GM18868 (cell line): ENCODE measurements around the gene ITPR1.
"Not testable (repeated sequence)": the region's sequence is repeated elsewhere in the genome, so short reads cannot be mapped to it uniquely, and the experiment has no call there.

ENCODE experiments used
- ATAC-seq: cut with Tn5 transposase; IDR thresholded peaks from one replicate; pipeline ENCODE4 v1.9.1; 2021; ENCODE audit warnings: mild to moderate bottlenecking, moderate library complexity; ENCODE audit not compliant: unreplicated experiment

The ITPR1 gene

GRCh38 chr3:4753073-4753691 is 260.0 kb downstream of the ITPR1 start:
- no peak for ATAC-seq

- ATAC-seq: peak; percentile 87
Observed at GRCh38 chr3:4754180-4755086, 261.3 kb downstream of the ITPR1 start.

DNA sequence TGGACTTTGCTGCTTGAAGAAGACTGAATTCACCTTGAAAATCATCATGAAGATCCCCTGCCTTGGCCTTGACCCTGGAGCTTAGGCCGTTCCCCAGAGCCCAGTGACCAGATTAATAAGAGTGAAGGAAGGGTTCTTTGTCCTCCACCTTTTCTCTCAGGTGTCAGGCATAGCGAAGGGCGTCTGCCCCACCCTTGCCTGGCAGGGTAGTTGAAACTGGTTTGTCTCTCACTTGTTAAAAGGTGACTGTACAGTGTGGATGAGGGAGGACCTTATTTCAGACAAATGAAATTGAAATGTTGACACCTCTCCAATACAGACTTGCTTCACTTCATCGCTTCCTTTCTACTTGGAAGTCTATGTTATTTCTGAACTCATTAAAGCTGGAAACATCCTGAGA is 262.4 kb downstream of the ITPR1 start:
- no peak for ATAC-seq

- no peak for ATAC-seq
Observed at GRCh38 chr3:4756057-4756775, 263.1 kb downstream of the ITPR1 start.

- no peak for ATAC-seq
Observed at GRCh38 chr3:4756855-4757574, 263.9 kb downstream of the ITPR1 start.

DNA sequence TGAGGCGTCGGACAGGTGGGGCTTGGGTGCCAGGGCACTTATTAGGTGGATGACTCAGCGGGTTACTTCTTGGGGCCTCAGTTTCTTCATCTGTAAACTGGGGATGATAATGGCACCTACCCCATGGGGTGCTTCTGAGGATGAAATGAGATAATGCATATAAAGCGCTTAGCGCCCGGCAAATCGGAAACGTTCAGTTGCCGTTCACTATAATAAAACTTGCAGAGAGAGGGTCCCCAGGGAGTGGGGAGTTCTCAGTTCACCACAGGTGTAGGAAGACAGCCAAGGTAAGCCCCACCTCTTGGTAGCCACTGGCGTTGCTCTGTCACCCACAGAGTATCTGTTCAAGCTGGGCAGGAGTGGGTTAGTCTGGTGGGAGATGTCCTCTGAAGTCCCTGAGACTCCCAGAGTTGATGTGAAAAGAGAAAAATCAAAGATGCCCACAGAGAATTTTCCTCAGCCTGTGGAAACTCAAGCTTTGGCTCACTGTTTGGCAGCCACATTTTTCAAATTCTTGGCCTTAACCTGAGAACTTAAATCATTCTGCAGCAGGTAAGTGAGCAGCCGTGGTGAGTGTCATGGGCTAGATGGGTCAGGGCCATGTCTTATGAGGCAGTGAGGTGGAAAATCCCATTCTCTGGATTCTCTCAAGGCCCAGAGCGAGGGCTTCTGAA is 264.6 kb downstream of the ITPR1 start:
- ATAC-seq: no peak

- ATAC-seq: no peak
Observed at GRCh38 chr3:4758249-4758860, 265.2 kb downstream of the ITPR1 start.

DNA sequence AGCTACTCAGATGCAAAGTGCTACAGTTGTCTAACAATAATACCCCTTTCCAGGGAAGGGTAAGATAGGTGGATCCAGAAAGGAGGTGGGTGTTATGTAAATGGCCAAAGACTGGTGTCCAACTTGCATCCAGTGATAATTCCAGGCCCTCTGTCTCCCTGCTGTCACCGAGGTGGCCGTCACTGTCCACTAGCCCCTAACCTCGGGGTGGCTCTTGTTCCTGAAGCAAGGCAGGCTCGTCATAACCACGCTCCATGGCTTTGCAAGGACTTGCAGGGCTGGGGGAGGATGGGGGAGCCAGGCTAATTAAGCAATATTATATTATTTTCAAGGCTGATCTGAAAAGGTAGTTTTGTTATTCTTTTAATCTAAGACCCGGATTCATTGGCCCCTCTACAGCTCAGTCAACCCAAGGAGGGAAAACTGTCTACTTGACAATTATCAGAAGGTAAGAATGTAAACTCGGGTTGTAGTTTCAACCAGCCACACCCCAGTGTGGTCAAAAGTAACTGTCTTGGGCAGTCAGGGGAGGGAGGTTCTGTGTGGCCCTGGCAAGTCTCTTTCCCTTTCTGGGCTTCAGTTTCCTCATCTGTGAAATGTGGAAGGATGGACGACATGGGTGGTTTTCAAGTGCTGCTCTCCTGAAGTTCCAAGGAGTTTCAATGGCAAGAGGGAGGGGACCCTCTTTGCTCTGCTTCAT is 266.0 kb downstream of the ITPR1 start:
- ATAC-seq: no peak

DNA sequence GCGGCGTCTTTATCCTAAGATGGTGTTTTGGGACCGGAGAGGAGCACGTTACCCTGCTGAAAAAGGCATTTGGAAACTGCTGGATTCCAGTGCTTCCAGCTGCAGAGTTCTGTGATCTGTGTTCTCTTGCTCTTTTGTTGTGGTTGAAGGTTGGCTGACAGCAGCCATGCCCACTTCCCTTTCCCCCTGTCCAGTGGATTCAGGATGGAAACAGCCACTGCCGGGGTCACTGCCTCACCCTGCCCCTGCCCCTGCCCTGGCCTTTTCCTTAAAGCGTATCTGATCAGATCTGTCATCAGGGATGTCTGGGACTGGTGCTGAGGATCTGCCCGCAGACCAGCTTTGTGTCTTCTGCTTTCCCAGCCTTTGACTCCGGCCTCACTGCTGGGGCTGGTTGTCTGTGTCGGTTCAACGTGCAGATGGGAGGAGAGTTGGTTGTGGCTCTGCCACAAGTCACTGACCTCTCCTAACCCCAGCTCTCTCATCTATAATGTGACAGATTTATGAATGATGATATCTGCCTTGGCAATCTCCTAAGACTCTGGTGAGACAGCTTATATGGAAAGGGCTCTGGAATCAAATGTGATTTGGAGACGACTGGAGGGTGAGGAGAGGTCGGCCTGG is 266.7 kb downstream of the ITPR1 start:
- no peak for ATAC-seq

- ATAC-seq: no peak
Observed at GRCh38 chr3:4761759-4762158, 268.6 kb downstream of the ITPR1 start.

GRCh38 chr3:4762481-4763230 is 269.5 kb downstream of the ITPR1 start:
- not testable (repeated sequence) for ATAC-seq

GRCh38 chr3:4763604-4764247 is 270.6 kb downstream of the ITPR1 start:
- ATAC-seq: no peak

- no peak for ATAC-seq
Observed at GRCh38 chr3:4765212-4765611, 272.1 kb downstream of the ITPR1 start.

- ATAC-seq: no peak
Observed at GRCh38 chr3:4766263-4766662, 273.1 kb downstream of the ITPR1 start.

- ATAC-seq: no peak
Observed at GRCh38 chr3:4766716-4767499, 273.8 kb downstream of the ITPR1 start.

DNA sequence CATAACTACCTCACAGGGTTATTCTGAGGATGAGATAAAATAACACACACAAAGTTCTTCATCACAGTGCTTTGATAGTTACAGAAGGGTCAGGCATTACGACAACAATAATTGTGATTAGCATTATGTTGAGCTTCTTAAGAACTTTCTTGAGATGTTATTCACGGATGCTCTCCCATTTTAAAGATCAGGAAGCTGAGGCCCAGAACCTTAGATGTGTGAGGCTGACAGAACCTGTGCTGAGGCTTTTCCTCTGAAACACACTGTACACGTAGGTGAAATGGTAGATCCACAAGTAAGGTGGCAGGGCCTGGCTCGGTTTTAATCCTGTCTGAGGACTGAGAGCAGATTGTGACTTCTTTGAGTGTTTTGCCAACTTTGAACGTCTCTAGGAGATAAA is 274.9 kb downstream of the ITPR1 start:
- ATAC-seq: no peak

- no peak for ATAC-seq
Observed at GRCh38 chr3:4768521-4768920, 275.4 kb downstream of the ITPR1 start.
